HG03108 (cell line): ENCODE results near the gene LOXHD1.

Source experiments
- ATAC-seq: cut with Tn5 transposase; IDR thresholded peaks from one replicate; pipeline ENCODE4 v1.9.1; 2021; ENCODE audit warnings: moderate library complexity; ENCODE audit not compliant: unreplicated experiment

Gene LOXHD1

GRCh38 chr18:46628206-46628605 is 28.8 kb downstream of the LOXHD1 start:
- no peak for ATAC-seq

DNA sequence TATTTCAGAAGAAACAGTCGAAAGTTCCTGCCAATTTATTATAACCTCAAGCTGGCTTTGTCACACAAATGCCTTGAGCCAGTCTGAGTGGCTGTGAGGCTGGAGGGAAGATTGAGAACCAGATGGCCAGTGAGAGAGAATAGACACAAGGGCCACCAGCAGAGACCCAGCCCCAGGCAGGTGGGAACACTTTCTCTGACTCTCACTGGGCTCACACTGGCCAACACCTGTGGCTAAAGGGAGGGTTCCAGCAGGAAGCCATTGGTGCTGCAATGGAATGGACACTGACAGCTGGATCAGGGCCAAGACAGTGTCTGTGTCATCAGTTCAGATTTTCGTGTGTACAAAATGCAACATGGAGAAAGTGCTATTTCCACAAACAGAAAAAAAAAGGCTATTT is 29.9 kb downstream of the LOXHD1 start:
- no peak for ATAC-seq

DNA sequence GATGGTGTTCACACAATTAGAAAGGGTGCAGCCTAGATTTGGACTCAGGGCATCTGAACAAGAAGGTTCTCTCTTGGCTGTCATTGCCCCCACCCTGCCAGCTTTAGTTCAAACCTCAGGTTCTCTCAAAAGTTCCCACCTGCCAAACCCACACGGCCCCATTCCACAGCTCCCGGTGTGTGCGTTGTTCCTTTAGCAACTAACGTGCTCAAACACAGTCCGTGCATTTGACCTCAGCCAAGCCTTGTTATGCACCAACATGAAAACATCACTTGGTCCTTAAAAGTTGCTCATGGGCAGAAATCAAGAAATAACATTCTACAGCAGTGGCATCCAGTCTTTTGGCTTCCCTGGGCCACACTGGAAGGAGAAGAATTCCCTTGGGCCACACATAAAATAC is 32.0 kb downstream of the LOXHD1 start:
- no peak for ATAC-seq

DNA sequence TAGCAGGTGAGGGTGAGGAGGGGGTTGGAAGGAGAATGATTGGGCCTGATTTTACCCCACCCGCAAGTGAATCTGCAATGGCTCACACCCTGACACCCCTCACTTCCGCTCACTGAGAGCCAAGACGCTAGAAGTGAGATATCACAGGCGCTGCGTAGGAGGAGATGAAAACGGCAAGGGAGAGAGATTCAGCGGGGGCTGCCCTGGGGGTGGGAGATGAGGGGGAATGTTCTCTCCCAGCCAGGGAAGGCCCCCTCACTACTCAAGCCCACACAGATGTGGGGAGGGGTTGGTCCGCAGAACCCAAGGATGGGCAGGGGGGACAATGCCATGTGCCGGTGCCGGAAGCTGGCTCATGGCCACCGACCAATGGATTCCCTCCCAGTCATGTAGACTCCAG is 32.9 kb downstream of the LOXHD1 start:
- ATAC-seq = no peak

GRCh38 chr18:46623541-46623940 is 33.5 kb downstream of the LOXHD1 start:
- ATAC-seq = no peak

DNA sequence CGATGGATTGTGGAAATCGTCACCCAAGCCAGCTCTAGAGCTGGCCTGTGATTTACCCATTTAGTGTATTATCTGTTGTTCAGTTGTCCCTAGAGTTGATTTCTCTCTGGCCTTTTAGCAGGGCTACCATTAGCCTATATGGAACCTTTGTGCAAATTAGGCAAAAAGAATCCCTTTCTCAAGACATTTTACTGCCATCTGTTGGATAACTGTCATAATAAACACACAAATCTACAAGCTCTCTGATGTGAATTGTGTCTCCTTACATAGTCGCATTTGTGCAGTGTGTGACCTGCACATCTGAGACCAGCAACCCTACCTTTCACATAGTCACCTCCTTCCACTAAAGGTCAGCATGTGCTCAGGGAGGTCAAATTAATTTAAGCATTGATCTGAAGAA is 34.0 kb downstream of the LOXHD1 start:
- no peak for ATAC-seq

GRCh38 chr18:46622451-46622850 is 34.6 kb downstream of the LOXHD1 start:
- no peak for ATAC-seq

DNA sequence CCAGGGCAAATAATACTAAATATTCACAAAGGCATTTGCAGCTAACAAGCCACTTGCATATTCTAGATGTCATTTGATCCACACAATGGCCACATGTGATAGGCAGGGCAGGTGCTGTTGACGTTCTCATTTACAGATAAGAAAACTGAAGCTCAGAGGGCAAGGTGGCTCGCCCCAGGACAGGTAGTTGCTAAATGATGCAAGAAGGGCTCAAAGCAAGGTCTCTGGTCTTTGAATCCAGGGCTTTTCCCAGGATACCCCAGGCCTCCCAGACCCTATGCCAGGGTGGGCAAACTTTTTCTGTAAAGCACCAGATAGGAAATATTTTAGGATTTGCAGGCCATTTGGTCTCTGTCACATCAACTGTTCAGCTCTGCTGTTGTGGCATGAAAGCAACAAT is 35.1 kb downstream of the LOXHD1 start:
- ATAC-seq = no peak

DNA sequence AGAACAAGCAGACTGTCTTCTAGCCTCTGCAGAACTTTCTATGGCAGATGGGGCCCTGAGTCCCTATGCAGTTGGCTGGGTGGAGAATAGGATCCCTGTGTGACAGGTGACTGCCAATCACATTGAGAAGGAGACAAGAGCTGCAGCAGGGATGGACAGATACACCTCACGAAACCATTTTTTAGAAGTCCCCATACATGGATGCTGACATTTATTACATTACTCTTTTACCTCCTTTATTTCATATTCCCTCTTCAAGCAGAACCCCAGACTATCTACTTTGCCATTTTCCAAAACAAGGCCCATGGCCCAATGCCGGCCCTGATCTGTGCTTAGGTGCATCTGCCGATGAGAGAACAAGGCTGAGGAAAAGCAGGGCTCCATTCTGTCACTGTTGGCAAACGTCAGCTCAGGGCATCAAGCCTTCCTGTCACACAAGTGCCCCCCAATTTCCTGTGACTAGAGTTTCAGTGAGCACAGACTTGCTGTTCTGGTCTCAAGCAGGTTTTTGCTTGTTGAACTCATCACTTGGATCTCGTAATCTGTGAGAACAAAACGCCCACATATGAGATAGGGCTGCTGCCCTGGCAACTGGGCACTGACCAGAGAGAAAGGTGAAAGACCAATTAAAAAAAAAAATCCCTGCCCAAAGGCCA is 35.8 kb downstream of the LOXHD1 start:
- ATAC-seq = no peak

DNA sequence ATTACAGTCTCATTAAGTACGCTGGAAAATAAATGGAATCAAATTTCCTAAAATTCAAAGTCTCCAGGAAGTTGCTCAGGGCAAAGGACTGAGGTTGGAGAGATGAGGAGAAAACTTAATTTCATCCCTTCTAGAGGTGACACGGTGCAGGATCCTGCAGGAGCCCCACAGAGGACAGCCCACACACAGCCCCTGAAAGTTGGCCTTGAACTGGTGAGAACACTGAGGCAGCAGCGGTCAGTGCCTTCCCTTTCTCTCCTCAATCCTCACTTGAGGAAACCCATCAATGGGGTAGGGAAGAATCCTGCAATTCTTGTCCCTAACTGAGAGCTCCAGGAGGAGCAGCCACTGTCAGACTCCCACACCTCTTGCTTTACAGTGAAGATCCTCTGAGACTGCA is 37.5 kb downstream of the LOXHD1 start:
- no peak for ATAC-seq

DNA sequence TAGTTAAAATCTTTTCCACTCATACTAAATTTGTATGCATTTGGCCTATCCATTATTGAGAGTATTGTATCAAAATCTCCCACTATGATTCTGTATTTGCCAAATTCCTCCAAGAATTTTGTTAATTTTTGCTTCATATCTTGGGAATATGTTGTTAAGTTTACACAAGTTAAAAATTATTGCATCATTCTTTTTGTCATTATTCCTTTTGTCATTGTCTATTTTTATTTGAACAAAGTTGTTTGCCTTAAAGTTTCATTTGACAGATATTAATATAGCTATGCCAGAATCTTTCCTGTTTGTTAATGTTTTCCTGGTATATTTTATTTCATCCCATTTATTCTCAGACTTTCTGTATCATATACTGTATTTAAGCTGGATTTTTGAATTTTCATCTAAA is 41.3 kb downstream of the LOXHD1 start:
- no peak for ATAC-seq

GRCh38 chr18:46609048-46609447 is 48.0 kb downstream of the LOXHD1 start:
- no peak for ATAC-seq

- no peak for ATAC-seq
Observed at GRCh38 chr18:46607926-46608325, 49.1 kb downstream of the LOXHD1 start.

DNA sequence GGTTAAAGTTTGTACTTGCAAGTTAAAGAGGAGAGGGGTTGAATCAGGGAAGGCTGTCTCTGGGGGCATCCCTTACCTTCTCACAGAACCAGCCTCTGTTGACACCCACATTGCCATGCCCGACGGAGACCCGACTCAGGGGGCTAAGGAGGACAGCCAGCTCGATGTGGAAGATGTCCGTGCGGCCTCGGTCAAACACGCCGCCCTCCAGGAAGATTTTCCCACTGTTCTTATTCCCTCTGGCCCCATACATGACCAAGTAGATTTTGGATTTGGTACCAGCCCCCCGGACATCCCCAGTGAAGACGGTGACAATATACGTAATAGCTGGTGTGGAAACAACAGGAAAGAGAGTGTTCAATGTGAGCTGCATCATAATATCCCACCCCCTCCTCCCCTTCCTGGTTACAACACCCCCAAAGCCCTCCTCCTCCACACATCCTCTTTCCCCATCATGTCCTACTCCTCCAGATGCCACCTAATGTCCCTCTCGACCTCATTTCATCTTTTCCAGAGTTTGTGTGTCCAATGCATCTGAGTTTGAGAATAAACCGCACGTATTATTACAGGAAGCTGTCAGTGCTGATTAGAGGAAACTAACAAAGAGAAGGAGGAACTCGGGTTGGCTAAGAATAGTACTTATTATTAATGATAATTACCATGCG is 55.7 kb downstream of the LOXHD1 start:
- no peak for ATAC-seq

DNA sequence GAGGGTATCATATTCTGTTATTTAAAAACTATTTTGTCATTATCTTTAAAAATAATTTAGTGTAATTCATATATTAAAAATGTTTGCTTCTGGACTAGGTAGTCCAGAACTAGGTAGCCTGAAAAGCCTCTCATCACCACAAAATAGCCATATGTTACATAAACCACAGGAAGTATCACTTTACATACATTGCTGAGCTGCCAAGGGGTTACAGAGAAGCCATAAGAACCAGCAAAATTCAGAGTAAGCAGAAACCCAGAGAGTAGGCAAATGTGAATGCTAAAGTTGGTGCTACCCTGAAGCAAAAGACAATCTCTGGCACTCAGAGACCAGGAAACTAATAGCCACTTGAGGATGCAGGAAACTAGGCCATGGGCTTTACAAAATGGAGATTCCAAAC is 60.9 kb downstream of the LOXHD1 start:
- ATAC-seq = no peak

GRCh38 chr18:46591783-46592391 is 65.1 kb downstream of the LOXHD1 start:
- no peak for ATAC-seq

- ATAC-seq = no peak
Observed at GRCh38 chr18:46590103-46590502, 66.9 kb downstream of the LOXHD1 start.

DNA sequence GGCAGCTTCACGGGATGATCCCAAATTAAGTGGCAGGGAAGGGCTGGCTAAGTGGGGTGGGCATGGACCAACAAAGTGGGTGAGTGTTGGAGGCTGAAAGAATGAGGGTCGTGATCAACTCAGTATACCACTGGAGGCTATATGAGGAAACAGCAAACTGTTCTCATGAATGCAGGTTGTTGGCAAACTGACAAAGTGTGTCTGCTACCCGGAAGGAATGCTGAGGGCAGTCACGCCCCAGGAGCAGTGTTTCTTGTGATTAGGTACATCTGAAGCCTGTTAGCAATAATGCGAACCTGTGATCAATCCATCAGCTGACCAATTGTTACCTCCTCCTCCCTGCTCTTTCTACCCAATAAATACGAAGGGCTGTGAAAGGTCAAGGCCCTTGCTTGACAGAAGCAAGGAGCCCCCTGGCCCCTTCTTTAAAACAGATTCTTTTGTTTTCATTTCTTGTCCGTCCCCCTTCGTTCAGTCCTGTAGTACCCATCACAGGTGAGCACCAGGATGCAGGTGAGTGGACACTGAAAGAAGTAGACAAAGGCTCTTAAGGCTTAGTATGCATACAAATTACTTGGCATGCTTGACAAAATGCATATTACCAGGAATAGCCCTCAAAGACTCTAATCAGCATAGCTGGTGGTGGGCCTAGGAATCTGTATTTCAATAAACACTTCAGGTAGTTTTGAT is 67.9 kb downstream of the LOXHD1 start:
- ATAC-seq = no peak

DNA sequence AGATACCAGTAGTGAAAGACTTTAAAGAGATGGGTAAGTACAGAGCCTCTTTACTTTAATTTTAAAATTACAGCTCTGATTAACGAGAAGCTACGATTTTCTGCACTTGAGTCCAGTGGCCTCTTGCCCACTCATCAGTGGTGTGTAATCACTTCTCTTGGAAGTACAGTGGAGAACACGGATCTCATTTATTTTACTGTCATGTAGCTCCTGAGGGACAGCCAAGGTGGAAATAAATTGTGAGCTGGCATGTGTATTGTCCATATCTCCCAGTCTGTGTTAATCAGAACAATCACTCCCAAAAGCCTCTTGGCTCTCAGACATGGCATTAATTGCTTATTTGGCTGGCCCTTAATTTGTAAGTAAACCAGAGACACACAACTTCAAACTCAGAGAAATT is 69.4 kb downstream of the LOXHD1 start:
- ATAC-seq = no peak

GRCh38 chr18:46583711-46584110 is 73.3 kb downstream of the LOXHD1 start:
- ATAC-seq = no peak

GRCh38 chr18:46581648-46582047 is 75.4 kb downstream of the LOXHD1 start:
- ATAC-seq = no peak

GRCh38 chr18:46578987-46579386 is 78.0 kb downstream of the LOXHD1 start:
- no peak for ATAC-seq
